Renal pelvis (tissue), 12 donors: ENCODE data around the gene CENPC. TPM values are rescaled to one million over a fixed set of nuclear protein-coding genes. Genes with fewer than 3 reads are reported as not detected.

Experiments
- DNase-seq: peaks from one replicate; pipeline ENCODE4 v3.0.0-alpha.2; 2013
- long read RNA-seq, 16 experiments: transcript quantifications; one replicate each; lab custom pipeline, GENCODE V29; 2026
- polyA plus RNA-seq, 3 donors: library from polyadenylated mRNA; unstranded; fragments of 120-200 nt; gene quantifications; one replicate each; pipeline ENCODE4 v1.2.1, GENCODE V29; 2013; ENCODE audit not compliant: insufficient read length in 3 of 3

CENPC gene
- polyA plus RNA-seq = 10 to 100 TPM; 22.7 to 27.9 (median 27.9) TPM
- long read RNA-seq, donor 1, full-length matches to known transcripts = 1 of 1 reads
- long read RNA-seq, donor 1, partial matches to known transcripts = 0 of 1 reads
- long read RNA-seq, donor 1, other reads (novel, unspliced or antisense) = 0 of 1 reads
- long read RNA-seq, donor 2, full-length matches to known transcripts = 3 of 3 reads
- long read RNA-seq, donor 2, partial matches to known transcripts = 0 of 3 reads
- long read RNA-seq, donor 2, other reads (novel, unspliced or antisense) = 0 of 3 reads
- long read RNA-seq, donor 3 = 0 reads
- long read RNA-seq, donor 4 = 0 reads
- long read RNA-seq, donor 5, full-length matches to known transcripts = 1 of 1 reads
- long read RNA-seq, donor 5, partial matches to known transcripts = 0 of 1 reads
- long read RNA-seq, donor 5, other reads (novel, unspliced or antisense) = 0 of 1 reads
- long read RNA-seq, donor 6, full-length matches to known transcripts = 2 of 2 reads
- long read RNA-seq, donor 6, partial matches to known transcripts = 0 of 2 reads
- long read RNA-seq, donor 6, other reads (novel, unspliced or antisense) = 0 of 2 reads
- long read RNA-seq, donor 7, full-length matches to known transcripts = 1 of 1 reads
- long read RNA-seq, donor 7, partial matches to known transcripts = 0 of 1 reads
- long read RNA-seq, donor 7, other reads (novel, unspliced or antisense) = 0 of 1 reads
- long read RNA-seq, donor 8 = 0 reads
- long read RNA-seq, donor 9, full-length matches to known transcripts = 3 of 9 reads
- long read RNA-seq, donor 9, partial matches to known transcripts = 6 of 9 reads
- long read RNA-seq, donor 9, other reads (novel, unspliced or antisense) = 0 of 9 reads
- long read RNA-seq, donor 10, partial matches to known transcripts = 0 of 1 reads
- long read RNA-seq, donor 10, other reads (novel, unspliced or antisense) = 0 of 1 reads
- long read RNA-seq, donor 11 = 0 reads
- long read RNA-seq, donor 12, full-length matches to known transcripts = 3 of 3 reads
- long read RNA-seq, donor 12, partial matches to known transcripts = 0 of 3 reads
- long read RNA-seq, donor 12, other reads (novel, unspliced or antisense) = 0 of 3 reads
- long read RNA-seq, donor 13, full-length matches to known transcripts = 1 of 1 reads
- long read RNA-seq, donor 13, partial matches to known transcripts = 0 of 1 reads
- long read RNA-seq, donor 13, other reads (novel, unspliced or antisense) = 0 of 1 reads
- long read RNA-seq, donor 14, full-length matches to known transcripts = 1 of 1 reads
- long read RNA-seq, donor 14, partial matches to known transcripts = 0 of 1 reads
- long read RNA-seq, donor 14, other reads (novel, unspliced or antisense) = 0 of 1 reads
- long read RNA-seq, donor 15, full-length matches to known transcripts = 3 of 3 reads
- long read RNA-seq, donor 15, partial matches to known transcripts = 0 of 3 reads
- long read RNA-seq, donor 15, other reads (novel, unspliced or antisense) = 0 of 3 reads
- long read RNA-seq, donor 16, full-length matches to known transcripts = 4 of 4 reads
- long read RNA-seq, donor 16, partial matches to known transcripts = 0 of 4 reads
- long read RNA-seq, donor 16, other reads (novel, unspliced or antisense) = 0 of 4 reads

GRCh38 chr4:67545199-67546003 is at the start of gene CENPC:
Gene CENPC, minus strand, starts transcription at chr4:67545503. Its CDS starts 148 bp downstream, at chr4:67545355.
- peak; percentile 96 for DNase-seq

DNA sequence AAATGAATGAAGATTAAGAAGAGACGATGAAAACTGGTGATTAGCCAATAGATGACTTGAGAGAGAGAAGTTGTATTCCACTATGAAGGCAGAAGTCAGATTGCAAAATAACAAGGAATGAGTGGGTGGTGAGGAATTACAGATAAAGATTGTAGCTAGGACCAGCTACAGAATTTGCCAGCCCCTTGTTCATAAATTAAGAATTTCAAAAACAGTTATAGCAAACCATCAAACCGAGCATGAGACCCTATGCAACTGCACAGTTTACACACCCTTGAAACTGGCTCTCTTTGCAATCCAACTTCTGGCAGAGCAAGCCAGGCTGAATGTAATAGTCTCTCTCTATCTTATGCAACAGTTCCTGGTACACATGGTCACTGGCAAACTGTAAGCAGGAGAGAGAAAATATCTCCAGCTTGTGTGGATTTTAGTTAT is 48.5 kb upstream of the CENPC start:
- DNase-seq = no peak

- no peak for DNase-seq
Measured at GRCh38 chr4:67587156-67587555, 41.9 kb upstream of the CENPC start.

DNA sequence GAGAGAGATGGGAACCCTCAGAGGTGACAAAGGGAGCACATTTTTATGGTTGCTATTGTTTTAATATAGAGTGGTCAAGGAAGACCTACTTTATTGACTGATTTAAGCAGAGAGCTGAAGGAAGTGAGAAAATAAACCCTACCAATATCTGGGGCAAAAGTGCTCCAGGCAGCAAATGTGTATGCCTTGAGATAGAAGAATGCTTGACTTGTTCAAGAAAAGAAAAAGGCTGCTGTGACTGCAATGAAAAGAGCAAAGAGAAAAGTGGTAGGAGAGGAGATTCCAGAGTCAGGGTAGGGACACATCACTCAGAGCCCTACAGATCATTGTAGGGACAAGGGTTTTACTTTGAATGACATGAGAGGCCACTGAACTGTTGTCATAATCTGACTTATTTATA is 39.2 kb upstream of the CENPC start:
- DNase-seq = no peak

GRCh38 chr4:67581913-67582312 is 36.6 kb upstream of the CENPC start:
- DNase-seq = no peak

DNA sequence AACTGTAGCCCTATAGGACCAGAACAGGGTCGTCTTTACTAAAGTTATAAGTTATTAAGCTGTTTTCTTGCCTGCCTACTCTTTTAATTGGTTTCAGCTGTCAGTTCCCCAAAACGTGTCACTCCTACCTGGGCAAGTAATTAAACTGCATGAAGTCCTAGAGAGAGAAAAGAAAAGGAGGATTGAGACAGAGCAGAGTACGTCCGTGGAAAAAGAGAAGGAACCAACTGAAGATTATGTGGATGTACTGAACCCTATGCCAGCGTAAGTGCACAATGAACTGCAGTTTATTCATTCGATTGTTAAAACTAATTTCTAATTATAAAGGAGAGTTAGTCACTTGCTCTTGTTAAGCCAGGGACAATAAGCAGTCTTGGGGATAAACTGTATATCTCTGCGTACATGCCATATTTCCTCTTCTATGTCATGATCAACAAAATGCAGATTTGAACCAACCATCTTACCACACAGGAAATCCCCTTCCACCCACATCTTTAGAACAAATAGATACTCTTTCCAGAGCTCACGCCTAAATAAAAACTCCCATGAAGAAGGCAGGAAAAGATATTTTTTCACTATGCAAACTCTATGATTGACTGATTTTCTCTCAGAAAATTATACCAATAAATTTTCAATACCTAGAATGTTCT is 36.0 kb upstream of the CENPC start:
- no peak for DNase-seq

DNA sequence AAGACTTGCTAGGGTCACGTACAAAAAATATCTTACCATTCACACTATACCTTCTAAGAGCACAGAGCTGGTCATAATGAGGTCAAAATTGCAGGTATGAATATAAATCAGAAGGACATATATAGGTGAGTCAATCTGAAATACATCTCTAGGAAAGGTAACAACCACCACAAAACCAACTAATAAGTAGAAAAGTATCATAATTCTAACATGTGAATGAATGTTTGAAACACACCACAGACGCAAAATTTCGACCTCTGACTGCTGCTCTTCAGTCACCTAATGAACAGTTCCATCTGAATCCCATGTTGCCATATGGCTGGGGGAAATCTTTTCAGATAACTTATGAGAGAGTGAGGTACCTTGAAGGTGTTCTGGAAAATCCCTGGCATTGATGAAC is 35.3 kb upstream of the CENPC start:
- DNase-seq = no peak

DNA sequence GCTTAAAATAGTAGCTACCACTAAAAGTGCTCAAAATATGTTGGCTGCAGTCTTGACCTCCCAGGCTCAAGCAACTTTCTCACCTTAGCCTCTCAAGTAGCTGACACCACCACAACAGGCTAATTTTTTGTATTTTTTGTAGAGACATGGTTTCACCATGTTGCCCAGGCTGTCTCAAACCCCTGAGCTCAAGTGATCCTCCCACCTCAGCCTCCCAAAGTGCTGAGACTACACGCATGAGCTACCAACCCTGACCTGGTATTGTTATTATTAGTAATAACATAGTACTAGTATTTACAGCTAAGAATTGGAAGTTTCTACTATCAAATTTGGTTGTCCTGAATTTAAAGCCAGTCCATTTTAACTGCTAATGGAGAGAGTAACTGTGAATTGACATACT is 31.2 kb upstream of the CENPC start:
- DNase-seq = no peak

DNA sequence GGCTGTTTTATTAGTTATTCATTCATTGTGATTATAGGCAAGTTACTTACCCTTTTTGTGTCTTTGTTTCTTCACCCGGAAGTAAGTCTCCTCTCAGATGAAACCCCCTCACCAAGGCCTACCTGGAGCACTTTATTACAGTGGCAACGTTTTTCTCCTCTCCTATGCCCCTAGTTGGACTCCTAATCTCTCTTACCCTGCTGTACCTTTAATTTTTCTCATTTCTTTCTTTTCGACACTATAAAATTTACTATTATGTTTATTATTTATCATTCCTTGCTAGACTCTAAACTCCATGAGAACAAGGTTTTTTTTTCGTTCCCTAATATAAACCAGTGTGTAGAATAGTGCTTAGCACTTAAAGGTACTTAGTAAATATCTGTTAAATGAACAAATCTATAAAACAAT is 30.8 kb upstream of the CENPC start:
- DNase-seq = no peak

DNA sequence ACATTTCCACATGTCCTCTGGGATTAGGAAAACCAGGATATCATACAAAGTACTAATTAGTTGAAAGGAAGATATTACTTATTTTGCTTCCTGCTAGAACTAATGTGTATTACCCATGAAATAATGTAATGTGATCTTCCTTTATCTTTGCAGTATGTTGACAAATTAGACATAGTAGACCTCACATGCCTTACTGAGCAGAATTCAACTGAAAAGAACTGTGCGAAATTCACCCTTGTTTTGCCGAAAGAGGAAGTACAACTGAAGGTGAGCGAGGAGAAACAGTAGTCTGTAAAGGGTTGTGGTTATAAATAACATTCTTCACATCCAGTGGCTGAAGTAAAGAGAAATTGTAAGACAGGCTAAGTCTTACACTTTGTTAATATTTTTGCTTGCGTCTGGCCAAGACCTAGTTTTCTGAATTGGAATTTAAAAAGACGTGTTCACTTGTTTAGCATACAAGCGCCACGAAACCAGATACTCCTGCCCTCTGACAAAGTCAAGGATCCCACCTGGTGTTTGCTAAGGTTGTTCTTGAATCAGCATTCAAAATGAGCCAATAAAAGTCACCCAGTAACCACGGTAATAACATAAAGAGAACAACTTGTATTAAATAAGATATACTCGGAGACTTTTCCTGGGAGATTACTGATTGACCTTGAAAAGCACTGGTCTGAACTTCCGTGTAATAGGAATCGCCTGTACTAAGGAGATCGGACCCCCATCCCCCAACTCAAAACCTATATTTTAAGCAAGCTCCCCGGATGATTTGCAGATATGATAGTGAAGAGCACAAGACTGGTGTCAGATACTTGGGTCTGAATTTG is 30.1 kb upstream of the CENPC start:
- DNase-seq = peak; percentile 29

GRCh38 chr4:67573193-67573592 is 27.9 kb upstream of the CENPC start:
- DNase-seq = no peak

DNA sequence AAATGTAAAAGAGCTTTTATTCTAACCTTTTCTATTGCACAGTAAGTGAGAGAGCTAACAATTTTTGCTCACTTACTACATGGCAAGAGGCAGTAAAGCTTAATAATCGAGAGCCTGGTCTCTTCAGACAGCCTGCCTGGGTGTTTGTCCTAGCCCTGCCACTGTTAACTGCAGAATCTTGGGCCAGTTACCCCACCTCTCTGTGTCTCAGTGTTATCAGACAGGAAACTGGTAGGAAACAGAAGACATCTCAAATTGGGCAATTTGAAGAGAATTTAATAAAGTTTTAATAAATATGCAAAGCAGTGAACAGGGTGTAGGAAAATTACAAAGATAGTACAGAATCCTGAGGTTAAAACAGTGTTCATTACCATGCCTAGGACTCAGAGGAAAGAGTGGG is 26.7 kb upstream of the CENPC start:
- DNase-seq = no peak

GRCh38 chr4:67570537-67570936 is 25.2 kb upstream of the CENPC start:
- no peak for DNase-seq

DNA sequence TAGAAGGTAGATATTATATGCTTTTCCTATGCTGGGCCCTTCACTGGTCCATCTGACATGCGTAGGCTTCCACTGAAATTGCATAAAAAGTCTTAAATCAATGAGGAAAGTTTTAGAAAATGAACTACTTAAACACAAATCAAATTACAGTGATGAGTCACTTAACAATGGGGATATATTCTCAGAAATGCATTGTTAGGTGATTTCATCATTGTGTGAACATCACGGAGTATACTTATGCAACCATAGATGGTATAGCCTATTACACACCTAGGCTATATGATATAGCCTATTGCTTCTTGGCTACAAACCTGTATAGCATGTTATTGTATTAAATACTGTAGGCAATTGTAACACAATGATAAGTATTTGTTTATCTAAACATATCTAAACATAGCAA is 23.5 kb upstream of the CENPC start:
- no peak for DNase-seq

DNA sequence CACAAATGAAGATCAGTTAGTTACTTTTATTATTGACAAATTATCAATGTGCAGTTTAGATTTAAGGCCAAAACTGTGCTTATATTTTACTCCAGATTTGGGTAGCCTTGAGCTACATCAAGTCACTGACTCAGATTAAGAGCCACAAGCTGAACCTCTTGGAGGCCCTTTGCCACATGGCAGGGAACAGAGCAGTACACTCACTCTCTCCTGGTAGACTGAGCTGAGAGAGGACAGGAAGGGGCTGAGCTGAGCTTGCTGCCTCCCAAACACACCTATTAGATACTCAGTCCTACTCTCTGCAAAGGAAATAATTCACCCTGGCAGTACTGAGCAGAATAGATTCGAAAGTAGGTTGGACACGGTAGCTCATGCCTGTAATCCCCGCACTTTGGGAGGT is 21.0 kb upstream of the CENPC start:
- DNase-seq = no peak

GRCh38 chr4:67565284-67565683 is 20.0 kb upstream of the CENPC start:
- DNase-seq = no peak

GRCh38 chr4:67558493-67558892 is 13.2 kb upstream of the CENPC start, which contains the start of gene STAP1:
Gene STAP1, plus strand, starts transcription at chr4:67558727. Its CDS starts 83 bp downstream, at chr4:67558810.
- DNase-seq = no peak

GRCh38 chr4:67556436-67556835 is 11.1 kb upstream of the CENPC start:
- no peak for DNase-seq

DNA sequence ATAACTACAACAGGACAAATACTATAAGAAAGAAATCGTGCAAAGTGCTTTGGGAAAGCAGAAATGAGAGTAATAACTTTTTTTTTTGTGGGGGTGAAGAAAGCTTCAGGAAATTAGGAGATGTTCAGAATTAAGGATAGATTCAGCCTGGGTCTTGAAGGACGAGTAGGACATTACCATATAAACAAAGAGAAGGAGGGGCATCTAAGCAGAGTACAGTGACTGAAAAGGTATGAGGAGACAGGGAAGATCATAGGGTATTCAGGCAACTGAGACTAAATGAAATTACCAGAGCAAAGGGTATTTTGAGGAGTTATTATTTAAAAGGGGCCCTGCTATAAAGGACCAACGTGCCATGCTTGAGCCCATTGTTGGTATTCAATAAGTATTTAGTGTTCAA is 10.1 kb upstream of the CENPC start:
- no peak for DNase-seq
